ENCODE measurements around the gene FAM210B.

FAM210B gene

DNA sequence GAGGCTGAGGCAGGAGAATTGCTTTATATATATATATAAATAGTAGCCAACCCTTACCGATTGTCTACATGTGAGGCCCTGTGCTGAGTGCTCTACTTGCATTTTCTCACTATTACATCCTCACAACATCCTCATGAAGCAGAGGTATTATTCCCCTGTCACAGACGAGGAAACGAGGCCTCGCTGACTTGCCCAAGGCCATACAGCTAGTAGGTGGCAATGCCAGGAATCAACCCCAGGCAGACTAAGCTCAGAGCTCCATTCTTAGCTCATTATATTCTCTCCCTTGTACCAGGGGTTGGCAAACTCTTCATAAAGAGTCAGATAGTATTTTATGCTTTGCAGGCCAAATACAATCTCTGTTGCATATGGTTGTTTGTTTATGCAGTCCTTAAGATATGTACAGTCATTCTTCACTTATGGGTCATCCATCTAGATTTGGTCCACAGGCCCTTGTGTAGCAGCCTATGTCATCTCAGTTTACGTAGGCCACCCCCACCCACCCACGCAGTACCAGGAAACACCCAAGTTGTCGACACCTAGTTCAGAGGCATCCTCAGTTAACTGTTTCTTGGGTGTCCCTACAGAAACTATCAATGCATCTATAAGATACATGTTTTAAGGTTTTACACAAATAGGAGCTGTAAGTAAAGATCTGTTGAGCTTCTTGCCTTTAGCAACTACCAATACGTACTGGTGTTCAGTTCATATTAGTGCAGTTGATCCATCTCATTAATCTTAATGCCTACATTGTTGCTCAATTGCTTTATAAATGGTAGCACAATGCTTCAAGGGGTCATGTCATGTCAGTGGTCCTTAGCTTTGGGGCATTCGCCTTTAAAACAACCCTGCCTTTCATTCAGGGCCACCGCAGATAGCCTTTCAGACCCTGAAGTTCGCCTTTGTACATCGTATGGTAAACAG lies 56.3 kb downstream of the FAM210B start:
- no peak for TF ChIP-seq POU2F2 (IDR thresholded peaks at IDR 0.05; ENCODE audit: low read depth, low read length)
- no peak for TF ChIP-seq POLR2A (IDR thresholded peaks at IDR 0.05; ENCODE audit: low read depth, low read length)
- no peak for TF ChIP-seq POLR2AphosphoS5 (IDR thresholded peaks at IDR 0.05; ENCODE audit: low read depth, low read length)
- no peak for TF ChIP-seq PAX5 (IDR thresholded peaks at IDR 0.05; ENCODE audit: insufficient read depth, low read length, severe bottlenecking)
- TF ChIP-seq TAF1 (IDR thresholded peaks at IDR 0.05; ENCODE audit: low read depth, low read length): no peak
- TF ChIP-seq SPI1 (IDR thresholded peaks at IDR 0.05; ENCODE audit: low read depth, low read length): no peak
- no peak for FAIRE-seq
- no peak for DNase-seq (ENCODE audit: insufficient read length, low spot score)

- DNase-seq (ENCODE audit: insufficient read length, low spot score) (no peak), FAIRE-seq (no peak)
- TF ChIP-seq TAF1 (IDR thresholded peaks at IDR 0.05; ENCODE audit: low read depth, low read length) (no peak), SPI1 (IDR thresholded peaks at IDR 0.05; ENCODE audit: low read depth, low read length) (no peak), POU2F2 (IDR thresholded peaks at IDR 0.05; ENCODE audit: low read depth, low read length) (no peak), POLR2A (IDR thresholded peaks at IDR 0.05; ENCODE audit: low read depth, low read length) (no peak), POLR2AphosphoS5 (IDR thresholded peaks at IDR 0.05; ENCODE audit: low read depth, low read length) (no peak), PAX5 (IDR thresholded peaks at IDR 0.05; ENCODE audit: insufficient read depth, low read length, severe bottlenecking) (no peak)
Observed at GRCh38 chr20:56417402-56417801, 58.6 kb downstream of the FAM210B start.

- TF ChIP-seq POU2F2 (IDR thresholded peaks at IDR 0.05; ENCODE audit: low read depth, low read length): no peak
- no peak for TF ChIP-seq POLR2AphosphoS5 (IDR thresholded peaks at IDR 0.05; ENCODE audit: low read depth, low read length)
- no peak for TF ChIP-seq SPI1 (IDR thresholded peaks at IDR 0.05; ENCODE audit: low read depth, low read length)
- FAIRE-seq (no peak), DNase-seq (ENCODE audit: insufficient read length, low spot score) (no peak)
Observed at GRCh38 chr20:56417911-56418310, 59.1 kb downstream of the FAM210B start.
